HG02571 (cell line): ENCODE measurements around the gene FUZ.

Source experiments
- ATAC-seq: cut with Tn5 transposase; IDR thresholded peaks from one replicate; pipeline ENCODE4 v1.9.1; 2021; ENCODE audit warnings: mild to moderate bottlenecking, moderate library complexity; ENCODE audit not compliant: unreplicated experiment

Gene FUZ

DNA sequence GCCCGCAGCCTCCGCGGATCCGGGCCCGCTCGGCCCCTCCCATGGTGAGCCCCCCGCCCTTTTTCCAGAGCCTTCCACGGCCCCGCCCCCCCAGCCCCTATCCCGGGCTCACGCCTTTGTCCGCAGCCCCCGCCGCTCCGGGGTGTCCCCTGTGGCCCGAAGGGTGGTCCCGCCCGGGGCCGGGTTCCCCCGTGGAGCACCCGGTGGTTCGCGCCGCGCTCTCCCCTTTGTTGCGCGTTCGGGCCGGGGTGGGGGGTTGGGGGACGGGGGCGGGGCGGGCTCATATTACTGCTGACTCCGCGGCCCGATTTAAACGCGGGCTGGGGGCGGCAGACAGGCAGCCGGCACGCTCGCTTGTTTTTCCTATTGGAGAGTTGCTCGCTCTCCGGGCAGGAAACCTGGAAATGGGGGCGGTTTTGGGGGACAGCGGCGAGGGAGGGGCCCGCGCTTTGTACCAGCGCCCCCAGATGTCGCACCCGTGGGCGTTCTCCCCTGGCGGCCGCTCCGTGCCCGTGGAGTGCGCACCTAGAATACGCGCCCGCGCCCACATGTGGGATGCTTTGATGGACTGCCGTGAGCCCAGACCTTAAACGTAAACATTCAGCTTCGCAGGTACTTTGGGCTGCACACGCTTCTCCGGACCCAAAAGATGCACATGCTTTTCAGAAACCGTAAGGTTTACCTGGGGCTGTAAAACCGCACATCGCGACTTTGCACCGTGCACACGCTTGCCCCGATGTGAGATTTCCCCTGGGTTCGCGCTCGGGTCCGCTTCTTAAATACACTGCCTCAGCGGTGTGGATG, 38.6 kb upstream of the FUZ start:
- no peak for ATAC-seq

DNA sequence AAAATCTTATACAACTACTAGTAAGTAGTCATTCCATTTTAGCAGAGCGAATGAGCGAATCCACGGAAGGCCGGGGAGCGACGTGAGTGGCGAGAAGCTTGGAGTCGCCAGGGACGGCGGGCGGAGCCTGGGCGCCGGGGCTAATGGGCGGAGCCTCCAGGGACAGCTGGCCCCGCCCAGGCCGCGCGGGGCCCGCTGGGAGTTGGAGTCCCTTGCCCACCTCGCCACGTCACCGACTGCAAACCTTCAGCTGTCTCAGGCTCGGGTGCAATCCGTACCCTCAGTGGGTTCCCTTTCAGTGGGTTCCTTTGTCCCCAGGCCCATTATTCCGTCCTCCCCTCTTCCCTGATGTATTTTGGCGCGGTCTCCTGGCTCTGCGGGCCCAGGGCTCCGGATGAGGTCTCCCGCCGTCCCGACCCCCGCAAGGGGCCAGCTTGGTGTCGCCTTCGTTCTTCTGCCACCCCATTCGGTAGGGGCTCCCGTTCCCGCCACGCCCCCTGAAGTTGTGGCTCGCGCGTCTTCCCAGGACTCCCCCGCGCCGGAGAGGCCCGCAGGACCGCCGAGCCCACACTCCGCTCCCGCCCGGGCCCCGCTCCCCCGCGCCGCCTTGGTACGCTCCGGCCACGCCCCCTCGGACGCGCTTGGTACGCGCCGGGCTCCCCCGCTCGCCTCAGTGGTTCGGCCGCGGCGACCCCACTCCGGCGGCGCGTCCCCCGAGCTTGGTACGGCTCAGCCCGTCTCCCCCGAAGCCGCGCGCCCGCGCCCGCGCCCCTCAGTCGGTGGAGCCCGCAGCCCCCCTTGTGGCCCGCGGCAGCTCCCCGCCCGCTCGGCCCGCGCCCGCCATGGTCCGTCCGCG, 37.6 kb upstream of the FUZ start, which contains the start of gene PTOV1:
PTOV1 (plus strand) TSS at position 673 of the 856 bp plus-strand sequence.
- peak; percentile 73 for ATAC-seq

DNA sequence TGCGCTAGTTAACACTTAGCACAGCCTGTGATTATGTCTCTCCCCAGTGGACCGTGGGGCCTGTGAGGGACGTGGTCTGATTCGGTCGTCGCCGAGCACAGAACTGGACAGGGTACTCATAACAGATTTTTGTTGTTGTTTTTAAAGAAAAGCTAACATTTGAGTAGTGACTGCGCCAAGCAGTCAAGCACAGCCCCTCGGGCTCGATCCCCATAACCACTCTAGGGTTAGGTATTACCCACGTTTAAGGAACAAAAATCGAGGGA, 37.1 kb upstream of the FUZ start:
- ATAC-seq = no peak

DNA sequence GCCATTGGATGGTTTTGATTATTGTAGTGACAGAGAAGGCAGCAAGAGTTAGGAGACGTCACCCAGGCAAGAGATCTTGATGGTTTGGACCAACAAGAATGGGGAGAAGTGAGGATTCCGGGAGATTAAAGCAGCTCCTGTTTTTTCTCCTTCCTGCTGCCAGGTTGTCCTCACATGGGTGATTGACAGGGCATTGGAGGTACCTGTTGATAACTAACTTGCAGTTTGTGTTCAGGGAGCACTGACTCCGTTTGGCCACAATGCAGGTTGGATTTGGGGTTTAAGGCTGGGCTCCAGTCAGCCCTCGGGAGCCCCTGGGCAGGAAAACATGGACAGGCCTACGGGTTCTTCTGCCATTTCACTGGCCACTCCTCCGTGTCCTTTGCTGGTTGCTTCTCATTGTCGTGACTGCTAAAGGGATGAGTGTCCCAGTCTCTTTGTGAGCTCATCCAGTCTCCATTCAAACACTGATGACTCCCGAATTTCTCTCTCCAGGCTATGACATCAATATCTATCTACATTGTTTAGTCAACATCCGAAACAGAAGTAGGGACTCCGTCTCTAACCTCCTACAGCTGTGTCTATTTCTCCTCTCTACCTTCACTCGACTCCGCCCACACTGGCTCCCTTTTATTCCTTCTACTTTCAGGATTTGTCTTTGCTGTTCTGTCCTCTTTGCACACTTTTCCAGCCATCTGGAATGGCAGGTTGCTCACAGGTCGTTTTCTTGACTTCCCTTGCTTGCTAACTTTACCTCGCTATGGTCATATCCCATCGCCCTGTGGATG, 36.5 kb upstream of the FUZ start:
- ATAC-seq = no peak

DNA sequence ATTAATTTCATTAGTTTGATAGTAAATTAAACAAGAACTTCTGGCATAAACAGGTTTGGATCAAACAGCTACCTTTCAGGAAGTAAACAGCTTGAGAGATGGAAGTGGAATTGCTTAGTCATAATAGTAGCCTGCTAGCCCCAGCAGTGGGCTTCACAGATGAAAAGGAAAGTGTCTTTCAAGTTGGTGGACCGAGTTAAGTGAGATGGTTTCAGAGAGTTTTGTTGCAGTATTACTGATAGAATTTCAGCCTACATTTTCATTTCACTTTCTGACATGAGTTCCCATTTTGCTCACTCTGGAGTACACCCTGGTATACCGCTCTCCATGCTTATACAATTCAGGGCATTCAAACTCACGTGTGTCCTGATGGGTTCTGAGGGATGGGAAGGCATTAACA, 35.8 kb upstream of the FUZ start:
- no peak for ATAC-seq

DNA sequence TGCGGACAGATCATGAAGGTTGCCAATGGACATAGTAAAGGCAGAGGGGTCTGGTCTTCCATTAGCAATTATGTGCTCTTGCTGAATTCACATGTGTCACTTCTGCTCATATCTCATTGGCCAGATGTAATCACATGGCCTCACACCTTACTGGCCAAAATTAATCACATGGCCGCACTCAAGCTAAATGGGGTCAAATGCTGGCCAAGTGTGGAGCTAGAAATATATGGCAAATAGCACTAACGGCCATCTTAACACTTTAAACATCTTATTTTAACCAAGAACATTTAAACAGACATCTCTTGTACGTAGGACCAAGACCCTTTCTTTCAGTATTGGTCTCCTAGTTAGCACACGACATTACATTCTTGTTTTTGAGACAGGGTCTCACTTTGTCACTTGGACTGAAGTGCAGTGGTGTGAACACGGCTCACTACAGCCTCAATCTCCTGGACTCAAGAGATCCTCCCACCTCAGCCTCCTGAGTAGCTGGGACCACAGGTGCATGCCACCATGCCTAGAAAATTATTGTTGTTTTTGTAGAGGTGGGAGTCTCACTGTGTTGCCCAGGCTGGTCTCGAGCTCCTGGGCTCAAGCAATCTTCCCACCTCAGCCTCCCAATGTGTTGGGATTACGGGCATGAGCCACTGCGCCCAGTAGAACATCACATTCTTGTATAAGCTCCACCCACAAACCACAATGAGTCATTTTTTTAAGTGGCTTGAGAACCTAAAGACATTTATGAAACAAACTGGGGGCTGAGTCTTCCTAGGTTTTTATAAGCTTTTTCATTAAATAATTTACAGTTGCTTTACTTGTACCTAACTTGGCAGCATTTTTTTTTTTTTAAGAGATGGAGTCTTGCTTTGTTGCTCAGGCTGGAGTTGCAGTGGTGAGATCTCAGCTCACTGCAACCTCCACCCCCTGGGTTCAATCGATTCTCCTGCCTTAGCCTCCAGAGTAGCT, 34.9 kb upstream of the FUZ start:
- no peak for ATAC-seq

DNA sequence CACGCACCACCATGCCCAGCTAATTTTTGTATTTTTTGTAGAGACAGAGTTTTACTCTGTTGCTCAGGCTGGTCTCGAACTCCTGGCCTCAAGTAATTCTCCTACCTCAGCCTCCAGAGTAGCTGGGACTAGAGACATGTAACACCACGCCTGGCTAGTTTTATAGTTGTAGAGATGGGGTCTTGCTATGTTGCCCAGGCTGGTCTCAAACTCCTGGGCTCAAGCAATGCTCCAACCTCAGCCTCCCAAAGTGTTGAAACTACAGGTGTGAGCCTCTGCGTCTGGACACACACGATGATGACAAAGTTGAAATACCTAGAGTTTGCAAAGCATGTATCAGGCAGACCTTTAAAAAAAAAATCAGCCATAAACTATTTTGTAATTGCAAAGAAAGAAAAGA, 33.3 kb upstream of the FUZ start:
- ATAC-seq = no peak

DNA sequence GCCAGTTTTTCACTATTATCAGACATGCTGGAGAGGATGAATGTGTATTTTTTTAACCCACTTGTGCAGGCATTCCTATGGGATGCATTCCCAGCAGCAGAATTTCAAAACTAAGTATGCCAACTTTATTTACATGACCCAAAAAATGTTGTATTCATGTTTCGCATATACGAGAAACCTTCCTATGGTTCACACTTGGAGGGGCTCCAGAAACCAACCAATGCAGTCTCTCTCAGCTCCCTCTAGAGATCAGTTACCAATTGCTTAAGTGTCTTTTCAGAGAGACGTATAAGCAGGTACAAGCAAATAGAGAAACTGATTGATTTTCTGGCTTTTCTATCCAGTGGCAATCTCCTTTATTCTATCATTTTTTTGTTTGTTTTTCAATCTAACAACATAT, 32.3 kb upstream of the FUZ start:
- no peak for ATAC-seq

DNA sequence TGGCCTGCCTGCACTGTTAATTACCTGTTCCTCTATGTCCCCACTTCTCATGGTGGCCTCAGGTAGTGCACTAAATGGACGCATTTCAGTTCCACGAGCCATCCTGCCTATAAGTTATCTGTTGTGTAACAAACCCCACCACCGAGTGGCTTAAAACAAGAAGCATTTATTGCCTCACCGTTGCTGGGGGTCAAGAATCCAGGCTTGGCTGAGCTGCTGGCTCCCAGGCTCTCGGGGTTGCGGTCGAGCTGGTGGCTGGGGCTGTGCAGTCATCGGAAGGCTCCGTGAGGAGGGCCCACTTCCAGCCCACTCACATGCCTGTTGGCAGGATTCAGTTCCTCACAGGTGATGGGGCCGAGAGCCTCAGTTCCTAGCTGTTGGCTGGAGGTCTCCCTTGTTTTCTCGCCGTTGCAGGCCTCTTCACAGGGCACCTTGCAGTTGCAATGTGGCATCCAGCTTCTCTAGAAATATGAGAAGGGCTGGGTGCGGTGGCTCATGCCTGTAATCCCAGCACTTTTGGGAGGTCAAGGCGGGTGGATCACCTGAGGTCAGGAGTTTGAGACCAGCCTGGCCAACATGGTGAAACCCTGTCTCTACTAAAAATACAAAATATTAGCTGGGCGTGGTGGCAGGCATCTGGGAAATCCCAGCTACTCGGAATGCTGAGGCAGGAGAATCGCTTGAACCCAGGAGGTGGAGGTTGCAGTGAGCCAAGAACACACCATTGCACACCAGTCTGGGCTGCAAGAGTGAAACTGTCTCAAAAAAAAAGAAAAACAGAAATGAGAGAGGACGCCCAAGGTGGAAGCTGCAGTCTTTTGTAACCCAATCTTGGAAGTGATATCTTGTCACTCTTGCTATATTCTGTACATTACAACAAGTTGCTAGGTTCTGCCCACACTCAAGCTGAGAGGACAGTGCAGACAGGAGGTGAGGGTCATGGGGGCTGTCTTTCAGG, 31.3 kb upstream of the FUZ start:
- ATAC-seq = no peak

DNA sequence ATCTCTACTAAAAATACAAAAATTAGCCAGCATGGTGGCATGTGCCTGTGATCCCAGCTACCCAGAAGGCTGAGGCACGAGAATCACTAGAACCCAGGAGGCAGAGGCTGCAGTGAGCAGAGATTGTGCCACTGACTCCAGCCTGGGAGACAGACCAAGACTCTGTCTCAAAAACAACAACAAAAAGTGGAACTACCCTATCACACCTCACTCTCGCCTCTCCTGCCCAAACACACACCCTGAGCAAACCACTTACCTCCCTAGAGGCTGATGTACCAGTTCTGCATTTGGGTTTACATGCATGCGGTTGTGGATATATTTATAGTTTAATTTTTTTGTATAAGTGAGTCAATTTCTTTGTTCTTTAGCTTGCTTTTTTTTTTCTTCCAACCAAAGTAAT, 30.2 kb upstream of the FUZ start:
- no peak for ATAC-seq

DNA sequence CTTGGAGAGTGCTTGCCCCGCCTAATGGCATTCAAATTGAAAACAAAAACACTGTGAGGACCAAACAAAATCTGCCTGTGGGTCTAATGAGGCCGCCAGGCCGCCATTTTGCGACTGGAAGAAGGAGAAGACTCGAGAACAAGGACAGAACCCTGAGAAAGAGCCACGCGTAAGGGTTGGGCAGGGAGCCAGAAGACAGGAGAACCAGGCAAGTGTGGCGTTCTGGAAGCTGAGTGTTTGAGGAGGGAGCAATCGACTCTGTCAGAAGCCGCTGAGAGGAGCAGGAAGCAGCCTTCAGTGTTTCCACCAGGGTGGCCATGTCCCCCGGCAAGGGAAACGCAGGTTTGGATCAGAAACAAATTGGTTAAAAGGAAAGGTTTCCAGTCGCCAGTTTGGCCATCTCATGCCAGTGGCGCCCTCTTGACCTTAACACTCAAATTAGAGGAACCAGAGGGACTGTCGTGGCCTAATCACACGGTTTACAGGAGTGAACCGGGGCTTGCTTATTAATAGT, 27.7 kb upstream of the FUZ start:
- ATAC-seq = no peak

DNA sequence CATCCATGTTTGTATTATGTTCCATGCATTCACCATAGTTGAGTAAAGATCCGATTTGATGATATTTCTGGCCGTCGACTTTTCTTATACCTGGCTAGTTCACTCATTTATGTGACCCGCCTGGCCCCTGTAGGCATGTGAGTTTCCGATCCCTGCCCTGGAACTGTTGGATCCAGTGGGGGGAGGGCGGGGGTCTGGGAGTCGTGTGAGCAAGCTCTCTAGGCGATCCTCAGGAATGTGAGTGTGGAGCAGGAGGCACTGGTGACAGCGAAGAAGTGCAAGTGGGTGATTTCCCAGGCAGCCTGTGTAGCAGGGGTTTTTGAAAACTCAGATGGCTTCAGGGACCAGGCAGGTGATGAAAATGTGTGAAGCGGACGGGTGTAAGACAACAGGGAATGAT, 27.2 kb upstream of the FUZ start:
- ATAC-seq = no peak

DNA sequence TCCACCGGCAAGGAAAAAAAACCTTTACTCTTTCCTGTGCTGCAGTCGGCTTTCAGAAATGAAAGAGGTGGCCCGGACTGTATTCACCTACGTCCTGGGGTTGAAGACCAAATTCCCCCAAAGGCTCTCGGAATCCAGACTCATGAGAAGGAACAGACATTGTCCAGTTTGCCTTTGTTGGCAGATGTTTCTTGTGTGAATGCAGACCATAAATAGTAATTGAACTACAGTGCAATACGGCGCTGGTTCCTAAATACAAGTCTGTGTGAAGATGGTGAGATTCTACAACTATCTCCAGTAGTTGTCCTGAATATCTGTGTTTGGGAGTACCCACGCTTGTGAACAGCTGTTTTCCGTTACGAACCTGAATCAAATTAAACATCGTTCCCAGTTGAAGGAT, 26.6 kb upstream of the FUZ start:
- ATAC-seq = no peak

DNA sequence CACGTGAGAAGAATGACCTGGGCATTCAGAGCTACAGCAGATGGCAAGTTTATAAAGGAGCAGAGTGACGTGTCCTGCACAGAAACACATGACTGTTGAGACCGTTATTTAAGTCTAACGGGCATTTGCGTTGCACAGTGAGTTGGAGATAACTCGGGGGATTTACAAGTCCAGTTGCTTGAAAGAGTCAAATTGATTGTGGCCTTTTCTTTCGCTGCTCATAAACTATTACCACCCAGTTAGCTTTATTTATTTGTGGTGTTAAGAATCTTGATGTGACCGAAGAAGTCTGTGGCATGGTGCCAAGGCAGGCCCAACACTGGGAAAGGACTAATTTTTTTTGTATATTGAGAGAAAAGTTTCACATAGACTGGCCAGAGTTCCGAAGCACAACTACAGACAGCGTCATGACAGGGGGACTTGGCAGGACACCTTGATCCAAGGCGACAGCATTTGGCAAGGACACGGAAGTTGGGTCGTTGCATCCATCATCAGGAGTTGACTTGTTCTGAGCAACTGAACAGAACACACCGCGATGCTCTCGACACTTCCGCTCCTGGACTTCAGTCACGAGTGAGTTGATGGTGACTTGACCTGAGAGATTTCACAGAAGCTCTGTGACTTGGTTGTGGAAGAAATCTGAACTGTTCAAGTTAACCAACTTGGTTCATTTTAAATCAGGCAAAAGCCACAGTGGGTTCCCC, 25.9 kb upstream of the FUZ start:
- ATAC-seq = no peak

DNA sequence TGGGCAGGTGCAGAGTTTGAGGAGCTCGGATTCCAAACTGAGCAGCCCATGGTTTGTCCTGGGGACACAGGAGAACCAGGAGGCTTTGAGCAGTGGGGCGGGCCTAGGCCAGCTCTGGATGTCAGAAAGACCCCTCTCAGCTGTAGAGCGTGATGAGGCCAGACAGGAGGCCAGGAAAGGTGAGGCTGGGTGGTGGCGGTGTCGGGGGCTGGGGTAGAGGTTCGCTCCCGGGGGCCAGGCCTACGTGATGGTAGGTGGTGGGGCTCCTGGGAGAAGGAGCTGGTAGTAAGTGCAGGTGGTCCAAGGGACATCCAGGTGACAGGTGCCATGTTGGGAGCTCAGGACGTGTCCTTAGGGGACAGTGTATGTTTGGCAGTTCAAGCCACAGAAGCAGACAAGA, 24.3 kb upstream of the FUZ start:
- ATAC-seq = no peak

DNA sequence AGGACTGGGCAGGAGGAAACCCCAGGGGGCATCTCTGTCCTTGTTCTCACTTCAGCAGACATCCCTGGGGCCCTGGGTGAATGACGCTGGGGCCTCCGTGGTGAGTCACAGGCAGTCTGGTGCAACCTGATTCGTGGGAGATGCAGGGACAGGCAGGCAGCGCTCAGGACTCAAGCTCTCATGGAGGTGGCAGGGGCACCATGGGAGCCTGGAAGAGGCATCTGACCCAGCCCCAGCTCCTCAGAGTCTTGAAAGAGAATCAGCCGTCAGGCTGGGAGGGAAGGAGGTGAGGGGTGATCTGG, 23.9 kb upstream of the FUZ start:
- ATAC-seq = no peak

DNA sequence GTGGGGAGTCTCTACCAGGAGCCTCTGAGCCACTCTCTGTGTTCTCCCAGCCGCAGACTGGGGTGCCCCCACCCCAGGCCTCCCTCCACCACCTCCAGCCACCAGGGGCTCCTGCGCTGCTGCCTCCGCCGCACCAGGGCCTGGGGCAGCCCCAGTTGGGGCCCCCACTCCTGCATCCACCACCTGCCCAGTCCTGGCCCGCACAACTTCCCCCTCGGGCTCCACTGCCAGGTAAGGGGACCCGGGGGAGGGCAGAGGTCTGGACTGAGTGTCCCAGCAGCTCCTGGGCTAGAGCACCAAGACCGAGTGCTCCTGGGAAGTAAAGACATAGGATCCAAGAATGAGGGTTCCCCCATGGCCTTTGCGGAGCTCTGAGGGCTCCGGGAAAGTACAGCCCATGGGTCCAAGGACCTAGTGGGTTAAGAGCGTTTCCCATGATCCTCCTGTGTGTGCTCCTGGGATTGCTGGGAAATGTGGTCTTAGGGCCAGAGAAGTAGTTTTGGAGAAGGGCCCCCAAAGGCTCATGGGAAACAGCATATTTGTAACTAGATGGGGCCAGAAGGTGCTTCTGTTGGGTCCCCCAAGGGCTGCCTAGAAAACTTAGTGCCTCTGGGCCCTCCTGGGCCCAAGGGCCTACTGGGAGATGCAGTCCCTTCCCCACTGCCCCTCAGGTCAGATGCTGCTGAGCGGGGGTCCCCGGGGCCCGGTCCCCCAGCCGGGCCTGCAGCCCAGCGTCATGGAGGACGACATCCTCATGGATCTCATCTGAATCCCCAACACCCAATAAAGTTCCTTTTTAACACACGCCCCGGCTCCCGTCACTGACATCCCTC, 23.3 kb upstream of the FUZ start:
- no peak for ATAC-seq

DNA sequence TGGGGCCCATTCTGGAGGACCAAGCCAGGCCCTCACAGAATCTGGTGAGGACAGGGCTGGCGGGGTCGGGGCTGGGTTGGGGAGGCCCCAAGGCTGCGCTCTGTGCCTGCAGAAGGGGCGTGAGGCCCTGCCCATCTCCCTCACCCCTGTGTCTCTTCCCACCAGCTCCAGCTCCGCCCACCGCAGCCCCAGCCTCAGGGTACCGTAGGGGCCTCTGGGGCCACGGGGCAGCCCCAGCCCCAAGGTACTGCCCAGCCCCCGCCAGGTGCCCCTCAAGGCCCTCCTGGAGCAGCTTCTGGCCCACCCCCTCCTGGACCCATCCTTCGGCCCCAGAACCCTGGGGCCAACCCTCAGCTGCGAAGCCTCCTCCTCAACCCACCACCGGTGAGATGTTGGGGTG, 22.5 kb upstream of the FUZ start:
- ATAC-seq = no peak
